Measurements from ENCODE around the gene PHC2.

- TF ChIP-seq CTCF (optimal IDR thresholded peaks at IDR 0.05 in 1 of 3, IDR thresholded peaks at IDR 0.05 in 1 of 3, conservative IDR thresholded peaks at IDR 0.05 in 1 of 3; ENCODE audit: extremely low read depth in 1 of 3, insufficient read depth in 2 of 3, low read length in 3 of 3) (no peak), EZH2 (IDR thresholded peaks at IDR 0.05; ENCODE audit: low read length) (no peak)
Measured at GRCh38 chr1:33307494-33307864, 123.4 kb downstream of the PHC2 start.
